KMS-11 (cell line): ENCODE data around the gene KIF1A.

Experiments
- H2AFZ ChIP-seq: fragments of 200-600 bp; sonication (generic); 2 replicates; pipeline ENCODE4 v1.6.1; 2016; ENCODE audit warnings: antibody characterized with exemption, mixed run types, low read depth
- H3K27ac ChIP-seq: fragments of 200-600 bp; sonication (generic); 2 replicates; pipeline ENCODE4 v1.6.1; 2016; ENCODE audit warnings: mild to moderate bottlenecking, mixed run types
- H3K27me3 ChIP-seq: fragments of 200-600 bp; sonication (generic); 2 replicates; pipeline ENCODE4 v1.6.1; 2017; ENCODE audit warnings: mild to moderate bottlenecking, low read depth, mixed run types, moderate library complexity; ENCODE audit not compliant: insufficient read depth
- H3K36me3 ChIP-seq: fragments of 200-600 bp; sonication (generic); 2 replicates; pipeline ENCODE4 v1.6.1; 2017; ENCODE audit warnings: mild to moderate bottlenecking, mixed run types; ENCODE audit not compliant: insufficient read depth
- H3K4me1 ChIP-seq: fragments of 200-600 bp; sonication (generic); 2 replicates; pipeline ENCODE4 v1.6.1; 2016; ENCODE audit warnings: mild to moderate bottlenecking, low read depth, mixed run types; ENCODE audit not compliant: poor library complexity, severe bottlenecking
- H3K4me2 ChIP-seq: fragments of 200-600 bp; sonication (generic); 2 replicates; pipeline ENCODE4 v1.7.0; 2016; ENCODE audit warnings: mild to moderate bottlenecking, mixed run types
- H3K4me3 ChIP-seq: fragments of 200-600 bp; sonication (generic); IDR thresholded peaks from 2 replicates; pipeline ENCODE4 v1.6.1; 2017; ENCODE audit warnings: low read depth, low read length, mixed read lengths; ENCODE audit not compliant: insufficient read depth
- H3K79me2 ChIP-seq: fragments of 200-600 bp; sonication (generic); 2 replicates; pipeline ENCODE4 v1.6.1; 2016; ENCODE audit warnings: low read depth, mixed run types; ENCODE audit not compliant: insufficient read depth
- H3K9ac ChIP-seq: fragments of 200-600 bp; sonication (generic); 2 replicates; pipeline ENCODE4 v1.6.1; 2016; ENCODE audit warnings: mild to moderate bottlenecking, mixed run types
- H4K20me1 ChIP-seq: fragments of 200-600 bp; sonication (generic); 2 replicates; pipeline ENCODE4 v1.6.1; 2016; ENCODE audit warnings: mild to moderate bottlenecking, mixed run types; ENCODE audit not compliant: insufficient read depth
- CTCF ChIP-seq: fragments of 200-600 bp; sonication (generic); conservative IDR thresholded peaks from 2 replicates; pipeline ENCODE4 v1.6.1; 2017; ENCODE audit warnings: low read depth, mild to moderate bottlenecking, antibody characterized with exemption, low read length, moderate library complexity, mixed read lengths

Gene KIF1A

GRCh38 chr2:240793313-240794177 is 26.5 kb downstream of the KIF1A start:
- no peaks in the 10 kb centered on the region for H3K36me3 ChIP-seq
- H3K4me1 ChIP-seq = no peaks in the 10 kb centered on the region
- no peak overlapping the region for H3K9ac ChIP-seq
- peaks cover 36% of the 10 kb centered on the region; the same call in 1 of the 2 replicates for H3K27me3 ChIP-seq
- H4K20me1 ChIP-seq = no peaks in the 10 kb centered on the region
- no peak for TF ChIP-seq CTCF
- H3K4me3 ChIP-seq = no peak overlapping the region
- no peak overlapping the region for H3K27ac ChIP-seq
- no peak overlapping the region for H2AFZ ChIP-seq
- no peak overlapping the region for H3K4me2 ChIP-seq
- H3K79me2 ChIP-seq = no peaks in the 10 kb centered on the region

DNA sequence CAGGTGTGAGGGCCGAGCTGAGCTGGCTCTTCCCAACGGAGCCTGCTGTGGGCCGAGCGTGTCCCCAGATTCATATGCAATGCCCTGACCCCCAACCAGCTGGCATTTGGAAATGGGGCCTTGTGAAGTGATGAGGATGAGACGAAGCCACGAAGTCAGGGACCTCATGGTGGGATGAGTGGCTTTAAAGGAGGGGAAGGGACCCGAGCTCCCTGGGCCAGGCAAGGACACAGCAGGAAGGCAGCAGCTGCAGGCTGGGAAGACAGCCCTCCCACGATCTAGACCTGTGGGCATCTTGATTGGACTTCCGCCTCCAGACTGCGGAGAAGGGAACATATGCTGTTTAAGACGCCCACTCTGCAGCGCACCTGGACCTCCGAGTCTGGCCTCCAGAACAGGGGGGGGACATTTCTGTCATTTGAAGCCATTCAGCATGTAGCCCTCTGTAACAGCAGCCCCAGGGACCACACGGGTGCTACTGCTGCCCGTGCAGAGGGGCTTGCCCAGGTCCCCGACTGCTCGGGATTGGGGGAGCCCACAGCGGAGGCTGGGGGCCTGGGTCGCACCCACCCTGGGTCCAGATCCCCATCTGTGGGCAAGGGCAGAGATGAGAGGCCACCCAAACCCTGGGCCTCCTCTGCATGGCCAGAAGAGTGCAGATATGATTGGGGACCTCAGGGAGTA is 27.2 kb downstream of the KIF1A start:
- no peaks in the 10 kb centered on the region for H4K20me1 ChIP-seq
- H2AFZ ChIP-seq = no peak overlapping the region
- H3K27ac ChIP-seq = no peak overlapping the region
- H3K79me2 ChIP-seq = no peaks in the 10 kb centered on the region
- H3K27me3 ChIP-seq = peaks cover 29% of the 10 kb centered on the region; the same call in 1 of the 2 replicates
- no peak overlapping the region for H3K9ac ChIP-seq
- no peaks in the 10 kb centered on the region for H3K36me3 ChIP-seq
- H3K4me3 ChIP-seq = no peak overlapping the region
- TF ChIP-seq CTCF = no peak
- H3K4me1 ChIP-seq = no peaks in the 10 kb centered on the region
- H3K4me2 ChIP-seq = no peak overlapping the region

GRCh38 chr2:240791821-240792628 is 28.0 kb downstream of the KIF1A start:
- H3K27me3 ChIP-seq = peaks cover 22% of the 10 kb centered on the region; the same call in 1 of the 2 replicates
- H3K9ac ChIP-seq = no peak overlapping the region
- H3K36me3 ChIP-seq = no peaks in the 10 kb centered on the region
- H4K20me1 ChIP-seq = no peaks in the 10 kb centered on the region
- no peak overlapping the region for H2AFZ ChIP-seq
- H3K27ac ChIP-seq = no peak overlapping the region
- no peak for TF ChIP-seq CTCF
- H3K4me1 ChIP-seq = no peaks in the 10 kb centered on the region
- H3K4me2 ChIP-seq = no peak overlapping the region
- H3K79me2 ChIP-seq = no peaks in the 10 kb centered on the region
- no peak overlapping the region for H3K4me3 ChIP-seq

- H3K9ac ChIP-seq = no peak overlapping the region
- no peaks in the 10 kb centered on the region for H3K36me3 ChIP-seq
- H3K4me1 ChIP-seq = no peaks in the 10 kb centered on the region
- H3K27ac ChIP-seq = no peak overlapping the region
- H3K79me2 ChIP-seq = no peaks in the 10 kb centered on the region
- H3K4me3 ChIP-seq = no peak overlapping the region
- H2AFZ ChIP-seq = no peak overlapping the region
- TF ChIP-seq CTCF = no peak
- no peak overlapping the region for H3K4me2 ChIP-seq
- peaks cover 16% of the 10 kb centered on the region; the same call in 1 of the 2 replicates for H3K27me3 ChIP-seq
- no peaks in the 10 kb centered on the region for H4K20me1 ChIP-seq
Observed at GRCh38 chr2:240791221-240791800, 28.7 kb downstream of the KIF1A start.
